ENCODE measurements around the gene RNASE2.
"Not testable (repeated sequence)": the region's sequence is repeated elsewhere in the genome, so short reads cannot be mapped to it uniquely, and the experiment has no call there.

The RNASE2 gene

DNA sequence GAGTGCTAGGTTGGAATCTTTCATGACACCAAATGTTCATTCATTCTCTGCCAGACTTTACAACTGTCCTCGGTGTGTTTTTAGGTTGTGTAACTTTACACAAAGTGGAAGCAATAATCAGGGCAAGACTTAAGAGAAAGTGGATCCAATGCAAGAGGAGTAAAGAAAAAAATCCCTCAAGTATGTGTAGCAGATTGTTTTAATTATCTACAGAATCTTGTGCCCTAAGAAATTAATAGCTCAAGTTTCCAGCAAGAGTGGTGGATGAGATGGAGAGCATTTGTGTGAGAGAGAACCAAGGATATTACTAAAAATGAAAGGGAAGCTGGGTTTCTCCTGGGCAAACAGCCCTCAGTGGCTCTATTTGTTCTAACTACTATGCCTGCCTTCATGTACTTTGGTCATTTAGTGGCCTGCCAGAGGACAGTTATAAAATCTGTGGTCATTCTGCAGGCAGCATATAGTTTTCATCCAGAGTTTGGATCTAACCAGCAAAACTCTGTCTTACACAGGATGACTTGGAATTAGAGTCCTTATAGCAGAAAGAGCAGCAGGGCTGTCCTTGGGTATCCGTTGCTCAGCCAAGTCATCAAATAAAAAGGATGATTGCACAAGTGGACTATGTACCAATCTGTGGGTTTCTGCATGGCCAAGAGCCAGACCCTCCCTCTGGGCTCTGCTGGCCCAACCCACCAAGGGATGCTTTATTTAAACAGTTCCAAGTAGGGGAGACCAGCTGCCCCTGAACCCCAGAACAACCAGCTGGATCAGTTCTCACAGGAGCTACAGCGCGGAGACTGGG is at the start of gene RNASE2:
TSS of gene RNASE2 (plus strand) at position 752 of the 802 bp plus-strand sequence. CDS start 285 bp downstream, outside the sequence.
- H3K27ac ChIP-seq; DNase-seq (ENCODE audit: low read depth, low spot score): not testable (repeated sequence)

DNA sequence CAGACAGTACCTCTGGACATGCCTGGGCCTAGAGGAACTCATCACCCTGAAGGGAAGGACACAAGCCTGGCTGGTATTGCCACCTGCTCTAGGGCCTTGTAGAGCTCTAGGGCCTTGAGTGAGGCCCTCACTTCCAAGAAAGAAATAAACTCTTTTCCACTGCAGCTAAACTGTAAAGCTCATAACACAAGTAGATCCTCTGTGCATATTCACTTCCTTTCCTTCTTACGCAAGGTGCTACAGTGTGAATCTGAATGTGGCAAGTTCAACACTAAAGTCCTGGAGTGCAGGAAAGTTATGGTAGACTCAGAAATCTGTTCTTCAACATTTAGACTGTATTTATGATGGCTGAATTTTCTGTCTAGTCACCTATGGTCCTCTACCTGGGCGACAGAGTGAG is 49.6 kb upstream of the RNASE2 start:
- no peak for DNase-seq (ENCODE audit: low read depth, low spot score)
- H3K27ac ChIP-seq: no peak overlapping the region

DNA sequence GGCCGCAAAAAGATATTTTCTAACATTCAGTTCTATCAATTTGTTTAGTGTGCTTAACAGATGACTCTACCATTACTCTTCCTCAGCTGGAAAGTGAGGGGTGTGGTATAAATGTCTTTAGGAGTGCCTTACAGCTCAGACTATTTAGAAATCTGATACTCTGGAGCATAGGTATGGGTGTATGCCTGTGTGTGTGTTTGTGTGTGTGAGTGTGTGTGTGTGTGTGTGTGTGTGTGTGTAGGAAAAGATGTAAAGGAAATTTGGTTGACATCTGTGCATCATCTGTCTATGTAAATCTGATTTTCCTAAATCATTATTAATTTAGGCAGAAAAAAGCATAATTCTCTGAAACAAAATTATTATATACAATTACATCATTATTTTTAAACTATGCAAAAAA is 48.1 kb upstream of the RNASE2 start:
- no peak for DNase-seq (ENCODE audit: low read depth, low spot score)
- no peak overlapping the region for H3K27ac ChIP-seq

DNA sequence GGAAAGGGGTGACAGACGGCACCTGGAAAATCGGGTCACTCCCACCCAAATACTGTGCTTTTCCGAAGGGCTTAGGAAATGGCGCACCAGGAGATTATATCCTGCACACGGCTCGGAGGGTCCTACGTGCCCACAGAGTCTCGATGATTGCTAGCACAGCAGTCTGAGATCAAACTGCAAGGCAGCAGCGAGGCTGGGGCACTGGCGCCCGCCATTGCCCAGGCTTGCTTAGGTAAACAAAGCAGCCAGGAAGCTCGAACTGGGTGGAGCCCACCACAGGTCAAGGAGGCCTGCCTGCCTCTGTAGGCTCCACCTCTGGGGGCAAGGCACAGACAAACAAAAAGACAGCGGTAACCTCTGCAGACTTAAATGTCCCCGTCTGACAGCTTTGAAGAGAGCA is 44.5 kb upstream of the RNASE2 start:
- not testable (repeated sequence) for DNase-seq (ENCODE audit: low read depth, low spot score); H3K27ac ChIP-seq

DNA sequence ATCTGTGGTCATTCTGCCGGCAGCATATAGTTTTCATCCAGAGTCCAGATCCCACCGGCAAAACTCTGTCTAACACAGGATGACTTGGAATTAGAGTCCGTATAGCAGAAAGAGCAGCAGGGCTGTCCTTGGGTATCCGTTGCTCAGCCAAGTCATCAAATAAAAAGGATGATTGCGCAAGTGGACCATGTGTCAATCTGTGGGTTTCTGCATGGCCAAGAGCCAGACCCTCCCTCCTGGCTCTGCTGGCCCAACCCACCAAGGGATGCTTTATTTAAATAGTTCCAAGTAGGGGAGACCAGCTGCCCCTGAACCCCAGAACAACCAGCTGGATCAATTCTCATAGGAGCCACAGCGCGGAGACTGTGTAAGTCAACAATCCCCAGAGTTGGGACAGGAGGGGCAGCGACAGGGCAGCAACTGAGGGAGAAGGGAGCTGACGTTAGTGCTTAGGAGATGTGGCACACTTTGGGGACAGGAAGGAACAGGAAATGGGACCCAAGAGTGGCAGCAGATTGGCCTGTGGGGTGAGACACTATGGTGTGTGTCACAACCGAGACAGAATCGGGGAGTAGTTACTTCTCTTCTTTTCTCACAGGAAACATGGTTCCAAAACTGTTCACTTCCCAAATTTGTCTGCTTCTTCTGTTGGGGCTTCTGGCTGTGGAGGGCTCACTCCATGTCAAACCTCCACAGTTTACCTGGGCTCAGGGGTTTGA is 36.1 kb upstream of the RNASE2 start:
- not testable (repeated sequence) for H3K27ac ChIP-seq; DNase-seq (ENCODE audit: low read depth, low spot score)

DNA sequence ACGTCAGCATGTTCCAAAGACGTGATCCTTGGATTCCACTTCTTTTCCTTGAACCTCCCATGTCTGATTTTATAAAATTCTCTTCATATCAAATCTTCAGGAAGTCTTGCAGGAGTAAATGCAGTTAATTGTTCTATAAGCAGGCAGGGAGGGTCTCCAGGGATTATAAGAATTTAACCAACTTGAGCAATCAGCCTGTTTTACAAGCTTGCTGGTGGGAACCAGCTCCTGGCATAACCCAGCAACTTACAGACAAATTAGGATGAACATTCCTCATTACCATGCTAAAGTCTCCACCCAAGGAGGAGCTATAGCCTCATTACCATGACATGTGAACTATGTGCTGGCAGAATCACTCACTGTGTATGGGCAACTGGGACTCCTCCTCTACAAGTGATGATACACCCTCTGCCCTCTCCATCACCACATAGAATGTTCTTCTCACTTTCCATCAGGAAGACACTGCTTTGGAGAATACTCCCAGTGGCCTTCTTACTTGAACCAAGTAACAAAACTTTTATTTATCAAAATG is 31.5 kb upstream of the RNASE2 start:
- DNase-seq (ENCODE audit: low read depth, low spot score); H3K27ac ChIP-seq: not testable (repeated sequence)

DNA sequence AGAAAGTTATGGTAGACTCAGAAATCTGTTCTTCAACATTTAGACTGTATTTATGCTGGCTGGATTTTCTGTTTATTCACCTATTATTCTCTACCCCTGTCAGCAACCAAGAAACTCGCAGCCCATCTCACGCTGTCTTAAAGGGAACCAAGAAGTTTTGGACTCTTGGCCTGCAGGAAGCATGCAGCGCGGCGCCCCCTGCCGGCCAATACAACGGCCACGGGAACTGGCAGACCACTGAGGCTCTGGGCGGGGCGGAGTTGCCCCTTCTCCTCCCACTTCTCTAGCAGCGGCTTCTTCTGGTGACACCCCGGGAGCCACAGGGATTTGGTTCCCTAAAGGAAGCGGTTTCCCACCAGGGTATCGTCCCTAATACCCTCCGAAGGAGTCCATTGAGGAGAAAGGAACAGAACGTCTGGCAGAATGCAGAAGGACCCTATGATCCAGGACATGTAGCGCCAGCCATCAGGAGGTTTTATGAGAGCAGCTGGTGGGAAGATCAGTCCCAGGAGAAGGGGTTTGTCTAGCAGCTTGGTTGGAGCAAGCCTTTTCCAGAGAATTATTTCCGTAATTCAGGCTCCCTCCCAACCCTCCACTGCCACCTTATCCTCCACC is 21.0 kb upstream of the RNASE2 start:
- no peak overlapping the region for H3K27ac ChIP-seq
- no peak for DNase-seq (ENCODE audit: low read depth, low spot score)

DNA sequence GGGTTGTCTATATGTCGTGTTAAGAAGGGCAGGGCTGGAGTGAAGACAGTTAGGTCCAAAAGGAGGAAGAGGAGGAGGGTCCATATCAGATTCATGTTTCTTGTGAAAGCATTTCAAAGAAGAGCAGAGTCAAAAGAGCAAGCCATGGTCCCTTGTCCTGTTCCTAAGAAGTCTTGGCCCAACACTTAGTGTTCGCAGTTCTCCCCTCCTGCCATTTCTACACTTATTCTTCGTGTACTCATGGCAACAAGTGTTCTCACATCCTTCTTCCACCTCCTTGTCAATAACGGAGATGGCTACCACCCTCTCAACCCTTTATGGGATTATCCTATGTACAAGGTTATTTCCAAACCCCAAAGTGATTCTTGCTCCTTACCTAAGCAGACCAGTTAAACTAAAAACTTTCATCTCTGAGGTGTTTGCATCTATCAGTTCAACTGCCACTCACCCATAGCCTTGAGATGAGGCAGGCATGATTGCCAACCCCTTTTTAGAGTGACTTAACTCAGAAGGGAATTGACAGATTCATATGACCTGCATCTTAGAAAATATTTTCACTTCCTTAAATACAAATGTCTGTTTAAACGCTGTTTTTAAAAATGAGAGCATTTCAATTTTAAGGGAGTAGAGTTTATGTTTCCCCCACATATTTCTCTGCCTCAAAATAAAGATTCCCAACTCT is 19.8 kb upstream of the RNASE2 start:
- H3K27ac ChIP-seq: no peak overlapping the region
- DNase-seq (ENCODE audit: low read depth, low spot score): no peak

DNA sequence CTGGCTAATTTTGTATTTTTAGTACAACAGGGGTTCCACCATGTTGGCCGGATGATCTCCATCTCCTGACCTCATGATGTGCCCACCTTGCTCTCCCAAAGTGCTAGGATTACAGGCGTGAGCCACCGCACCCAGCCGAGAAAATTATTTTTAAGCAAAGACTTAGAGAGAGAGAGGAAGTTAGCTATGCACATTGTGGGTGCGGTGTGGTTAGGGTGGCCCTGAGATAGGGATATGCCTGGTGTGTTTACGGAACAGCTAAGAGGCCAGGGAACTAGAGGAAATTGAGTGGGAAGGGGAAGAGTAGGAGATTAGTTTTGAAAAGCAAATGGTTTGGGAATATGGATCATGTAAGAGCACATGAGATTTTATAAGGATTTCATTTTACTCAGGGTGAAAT is 10.1 kb upstream of the RNASE2 start:
- not testable (repeated sequence) for DNase-seq (ENCODE audit: low read depth, low spot score); H3K27ac ChIP-seq

DNA sequence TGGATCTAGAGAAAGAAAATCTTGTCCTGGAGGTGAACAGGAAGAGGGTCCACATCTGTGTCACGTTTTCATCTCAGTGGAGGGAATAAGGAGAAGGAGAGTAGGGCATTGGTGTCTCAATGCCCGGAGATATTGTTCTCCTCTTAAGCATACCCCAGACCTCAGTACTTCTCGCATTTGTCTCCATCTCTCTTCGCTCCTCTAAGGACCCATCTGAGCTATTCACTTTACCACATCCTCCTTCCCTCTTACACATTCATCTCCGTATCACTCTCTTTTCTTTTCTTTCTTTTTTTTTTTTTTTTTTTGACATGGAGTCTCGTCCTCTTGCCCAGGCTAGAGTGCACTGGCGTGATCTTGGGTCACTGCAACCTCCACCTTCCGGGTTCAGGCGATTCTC is 8.6 kb upstream of the RNASE2 start:
- H3K27ac ChIP-seq; DNase-seq (ENCODE audit: low read depth, low spot score): not testable (repeated sequence)

DNA sequence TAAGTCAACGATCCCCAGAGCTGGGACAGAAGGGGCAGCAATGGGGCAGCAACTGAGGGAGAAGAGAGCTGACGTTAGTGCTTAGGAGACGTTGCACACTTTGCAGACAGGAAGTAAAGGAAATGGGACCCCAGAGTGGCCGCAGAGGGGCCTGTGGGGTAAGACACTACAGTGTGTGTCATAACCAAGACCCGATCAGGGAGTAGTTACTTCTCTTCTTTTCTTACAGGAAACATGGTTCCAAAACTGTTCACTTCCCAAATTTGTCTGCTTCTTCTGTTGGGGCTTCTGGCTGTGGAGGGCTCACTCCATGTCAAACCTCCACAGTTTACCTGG is 219 bp downstream of the RNASE2 start:
- not testable (repeated sequence) for DNase-seq (ENCODE audit: low read depth, low spot score); H3K27ac ChIP-seq

DNA sequence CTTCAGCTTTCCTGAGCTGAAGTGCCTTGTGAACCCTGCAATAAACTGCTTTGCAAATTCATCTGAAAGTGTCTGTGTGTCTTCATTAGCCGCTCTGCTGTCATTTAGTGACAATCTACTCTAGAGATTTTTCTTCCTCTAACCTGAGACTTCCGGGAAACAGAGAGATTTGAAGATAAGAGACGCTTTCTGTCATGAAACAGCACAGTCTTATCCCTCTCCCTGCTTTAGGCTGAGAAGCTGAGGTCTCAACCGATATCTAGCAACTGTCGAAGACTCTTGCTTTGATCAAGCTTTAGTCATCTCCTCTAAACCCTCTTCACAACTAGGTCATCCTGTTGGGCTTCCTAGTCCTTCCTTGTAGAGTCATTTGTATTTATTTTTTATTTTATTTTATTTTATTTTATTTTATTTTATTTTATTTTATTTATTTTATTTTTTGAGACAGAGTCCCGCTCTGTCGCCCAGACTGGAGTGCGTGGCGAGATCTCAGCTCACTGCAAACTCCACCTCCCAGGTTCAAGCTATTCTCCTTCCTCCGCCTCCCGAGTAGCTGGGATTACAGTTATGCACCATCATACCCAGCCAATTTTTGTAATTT is 1.2 kb downstream of the RNASE2 start:
- DNase-seq (ENCODE audit: low read depth, low spot score): no peak
- no peak overlapping the region for H3K27ac ChIP-seq

DNA sequence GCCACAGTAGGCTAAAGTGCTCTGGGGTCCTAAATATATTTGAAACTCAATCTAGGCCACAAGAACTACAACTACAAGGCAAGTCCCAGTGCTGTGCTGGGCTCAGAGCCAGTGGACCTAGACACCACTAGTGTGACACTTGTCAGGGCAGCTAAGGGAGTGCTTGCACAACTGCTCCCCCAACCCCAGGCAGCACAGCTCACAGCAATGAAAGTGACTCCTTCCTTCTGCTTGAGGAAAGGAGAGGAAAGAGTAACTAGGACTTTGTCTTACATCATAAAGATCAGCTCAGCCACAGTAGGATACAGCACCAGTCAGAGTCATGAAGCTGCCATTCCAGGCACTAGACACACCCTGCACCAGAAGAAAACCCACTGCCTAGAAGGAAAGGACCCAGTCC is 3.7 kb downstream of the RNASE2 start:
- H3K27ac ChIP-seq; DNase-seq (ENCODE audit: low read depth, low spot score): not testable (repeated sequence)

DNA sequence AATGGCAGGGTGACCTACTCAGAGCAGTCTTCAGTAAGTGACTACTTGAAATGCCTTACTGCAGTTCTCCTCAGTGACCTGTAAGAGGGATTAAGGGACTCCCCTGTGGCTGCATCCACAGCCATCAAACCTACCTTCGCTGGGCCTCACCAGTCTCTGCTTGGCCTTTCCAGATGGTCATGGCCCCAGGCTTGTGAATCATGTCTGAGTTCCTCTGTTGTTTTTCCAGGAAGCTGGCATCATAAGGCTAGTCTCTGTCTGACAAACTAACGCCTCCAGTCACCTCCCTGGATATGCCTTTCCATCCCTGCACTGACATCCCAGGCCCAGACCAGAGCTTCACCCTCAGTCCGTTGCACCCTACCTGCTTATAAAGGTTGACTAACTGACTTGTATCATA is 14.0 kb downstream of the RNASE2 start:
- DNase-seq (ENCODE audit: low read depth, low spot score): no peak
- no peak overlapping the region for H3K27ac ChIP-seq

DNA sequence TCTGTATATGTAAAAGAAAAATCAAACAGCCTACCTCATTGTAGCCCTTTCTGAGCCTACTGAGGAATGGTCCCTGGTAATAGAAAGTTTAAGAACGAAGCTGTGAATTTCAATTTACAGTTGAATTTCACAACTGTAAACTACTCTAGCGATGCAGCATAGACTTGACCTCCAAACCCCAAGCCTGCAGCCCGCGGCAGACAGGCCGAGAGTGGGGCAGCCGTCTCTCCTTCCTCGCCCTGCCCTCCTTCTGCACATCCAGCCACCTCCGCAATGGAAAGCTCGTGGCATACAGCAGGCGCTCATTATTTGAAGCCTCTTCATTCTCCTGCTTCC is 15.3 kb downstream of the RNASE2 start:
- H3K27ac ChIP-seq: no peak overlapping the region
- DNase-seq (ENCODE audit: low read depth, low spot score): no peak

DNA sequence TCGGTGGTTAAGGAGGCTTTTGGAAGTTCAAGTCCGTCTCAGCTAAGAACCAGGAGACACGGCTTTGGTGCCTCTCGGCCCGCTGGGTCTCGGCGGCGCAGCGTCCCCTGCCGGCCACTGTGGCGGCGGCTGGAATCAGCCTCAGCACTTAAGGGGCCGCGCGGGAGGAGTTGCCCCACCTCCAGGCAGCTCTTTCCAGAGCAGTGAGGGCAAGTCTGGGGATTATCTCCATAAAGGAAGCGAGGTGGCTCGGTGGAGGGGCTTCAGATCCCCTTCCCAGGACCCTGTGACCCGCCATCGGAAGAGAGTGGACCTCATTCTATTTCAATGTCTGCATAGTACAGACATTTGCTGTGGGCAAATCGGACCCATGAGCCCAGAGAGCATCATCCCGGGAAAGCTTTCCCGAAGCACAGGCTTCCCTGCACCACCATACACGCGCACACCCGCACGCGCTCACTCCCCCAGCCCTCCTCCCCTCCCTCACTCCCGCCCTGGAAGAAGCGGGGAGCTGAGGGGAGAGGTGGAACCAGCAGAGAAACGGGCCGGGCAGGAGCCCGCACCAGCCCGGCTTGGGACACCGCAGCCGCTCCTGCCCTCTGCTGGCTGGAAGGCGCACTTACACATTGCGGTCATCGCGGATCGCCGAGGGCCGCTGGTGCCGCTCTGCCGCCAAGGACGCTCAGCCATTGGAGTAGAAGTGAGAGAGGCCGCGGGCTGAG is 15.9 kb downstream of the RNASE2 start:
- no peak for DNase-seq (ENCODE audit: low read depth, low spot score)
- no peak overlapping the region for H3K27ac ChIP-seq

DNA sequence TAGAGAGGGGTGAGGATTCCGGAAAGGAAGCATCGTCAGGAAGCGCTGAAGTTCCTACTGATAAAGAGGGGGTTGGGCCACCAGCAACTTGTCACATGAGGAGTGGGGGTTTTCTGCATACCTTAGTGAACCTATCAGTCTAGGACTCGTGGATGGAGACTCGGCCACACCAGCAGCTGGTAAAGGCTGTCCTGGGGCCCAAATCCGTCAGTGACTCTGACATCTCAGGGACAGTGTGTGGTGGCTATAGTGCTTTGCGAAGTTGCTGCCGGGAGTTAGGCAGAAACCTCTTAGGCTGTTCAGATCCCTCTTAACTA is 16.4 kb downstream of the RNASE2 start:
- DNase-seq (ENCODE audit: low read depth, low spot score): no peak
- H3K27ac ChIP-seq: no peak overlapping the region

DNA sequence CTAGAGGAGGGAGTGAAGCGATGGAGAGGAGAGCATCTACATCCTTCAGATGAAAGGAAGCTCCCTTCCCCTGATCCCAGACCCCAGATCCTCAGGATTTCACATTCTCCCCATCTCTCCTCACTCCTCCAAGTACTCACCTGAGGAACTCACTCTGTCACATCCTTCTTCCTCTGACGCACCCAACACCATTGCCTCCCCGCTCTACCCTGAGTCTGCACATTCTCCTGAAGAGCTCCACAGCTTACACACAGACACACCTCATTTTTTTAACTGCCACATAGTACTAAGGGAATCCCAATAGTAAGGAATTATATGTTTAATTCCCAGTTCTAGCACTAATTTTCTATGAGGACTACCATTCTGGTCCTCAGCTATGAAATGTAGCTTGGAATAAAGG is 18.2 kb downstream of the RNASE2 start:
- H3K27ac ChIP-seq: peak overlapping the region; percentile 4
- DNase-seq (ENCODE audit: low read depth, low spot score): no peak

DNA sequence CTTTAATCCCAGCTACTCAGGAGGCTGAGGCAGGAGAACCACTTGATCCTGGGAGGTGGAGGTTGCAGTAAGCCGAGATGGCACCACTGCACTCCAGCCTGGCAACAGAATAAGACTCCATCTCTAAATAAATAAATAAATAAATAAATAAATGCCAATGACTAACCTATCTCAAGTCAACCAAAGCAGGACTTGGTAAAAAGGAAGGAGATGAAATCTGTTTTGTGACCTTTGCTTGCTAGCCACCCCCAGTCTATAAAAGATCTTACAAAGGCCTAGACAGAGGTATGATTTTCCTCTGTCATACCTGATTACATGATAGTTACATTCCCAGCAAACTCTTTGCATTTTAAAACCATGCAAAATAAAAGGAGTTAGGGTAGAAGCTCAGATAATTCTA is 21.0 kb downstream of the RNASE2 start:
- H3K27ac ChIP-seq: no peak overlapping the region
- no peak for DNase-seq (ENCODE audit: low read depth, low spot score)

DNA sequence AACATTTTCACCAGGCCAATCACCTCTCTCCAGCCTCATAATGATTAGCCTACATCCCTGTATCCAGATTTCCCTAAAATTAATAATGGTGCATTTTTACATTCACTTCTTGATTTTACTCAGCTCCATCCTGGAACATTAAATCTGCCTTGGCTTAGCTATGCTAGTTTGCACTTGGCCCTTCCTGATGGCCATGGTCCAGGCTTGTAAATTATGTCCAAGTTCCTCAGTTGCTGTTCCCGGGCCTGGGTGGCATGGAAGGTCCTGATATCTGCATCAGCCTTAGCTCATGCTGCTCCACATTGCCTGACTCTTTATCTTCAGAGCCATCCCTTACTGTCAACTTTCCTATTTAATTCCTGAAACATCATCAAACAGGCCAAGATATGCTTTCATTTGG is 23.4 kb downstream of the RNASE2 start:
- no peak for DNase-seq (ENCODE audit: low read depth, low spot score)
- no peak overlapping the region for H3K27ac ChIP-seq

Data from epithelial cell of prostate (primary cell).